ENCODE measurements around the gene MYH14. TPM values are rescaled to one million over a fixed set of nuclear protein-coding genes. Genes with fewer than 3 reads are reported as not detected.
"Not testable (repeated sequence)": the region's sequence is repeated elsewhere in the genome, so short reads cannot be mapped to it uniquely, and the experiment has no call there.

Gene MYH14
- total RNA-seq, 1 donor from 2014 or later, result 60.6 TPM

DNA sequence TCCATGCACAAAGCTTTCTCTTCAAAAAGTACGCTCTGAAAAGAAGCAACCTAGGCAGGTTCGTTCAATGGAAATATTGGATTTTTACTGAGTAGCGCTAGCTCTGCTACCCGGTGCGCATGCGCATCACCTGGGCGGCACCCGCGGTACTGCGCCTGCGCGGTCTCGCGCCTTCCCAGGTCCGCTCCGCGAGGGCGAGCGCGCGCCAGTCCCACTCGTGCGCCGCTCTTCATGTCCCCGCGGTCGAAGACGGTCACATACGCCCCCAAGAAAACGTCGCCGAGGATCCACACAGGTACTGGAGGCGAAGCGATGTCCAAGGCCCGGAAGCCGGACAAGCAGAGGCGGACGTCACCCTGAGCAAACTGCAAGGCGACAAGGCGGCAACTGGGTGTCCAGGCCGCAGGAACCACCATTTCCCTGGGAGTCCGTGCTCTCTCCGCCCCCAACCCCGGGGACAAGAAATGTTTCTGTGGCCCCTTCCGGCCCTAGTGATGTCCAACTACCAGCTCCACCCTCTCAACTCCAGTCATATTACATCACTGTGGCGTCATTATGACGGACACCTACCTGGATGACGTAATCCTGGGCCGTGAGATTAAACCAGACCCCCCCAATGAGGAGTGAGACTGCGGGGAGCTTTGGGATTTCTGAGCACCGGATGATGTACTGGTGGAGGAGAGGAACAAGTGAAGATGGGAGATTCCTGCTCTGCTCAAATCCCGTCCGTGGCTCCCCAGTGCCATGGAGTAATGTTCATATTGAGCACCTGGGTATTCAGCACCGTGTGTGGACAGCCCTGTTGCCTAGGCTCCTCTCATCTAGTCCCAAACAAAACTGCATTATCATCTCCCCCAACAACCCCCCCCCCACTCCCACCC is 130.6 kb downstream of the MYH14 start:
- peak; percentile 94 for DNase-seq

DNA sequence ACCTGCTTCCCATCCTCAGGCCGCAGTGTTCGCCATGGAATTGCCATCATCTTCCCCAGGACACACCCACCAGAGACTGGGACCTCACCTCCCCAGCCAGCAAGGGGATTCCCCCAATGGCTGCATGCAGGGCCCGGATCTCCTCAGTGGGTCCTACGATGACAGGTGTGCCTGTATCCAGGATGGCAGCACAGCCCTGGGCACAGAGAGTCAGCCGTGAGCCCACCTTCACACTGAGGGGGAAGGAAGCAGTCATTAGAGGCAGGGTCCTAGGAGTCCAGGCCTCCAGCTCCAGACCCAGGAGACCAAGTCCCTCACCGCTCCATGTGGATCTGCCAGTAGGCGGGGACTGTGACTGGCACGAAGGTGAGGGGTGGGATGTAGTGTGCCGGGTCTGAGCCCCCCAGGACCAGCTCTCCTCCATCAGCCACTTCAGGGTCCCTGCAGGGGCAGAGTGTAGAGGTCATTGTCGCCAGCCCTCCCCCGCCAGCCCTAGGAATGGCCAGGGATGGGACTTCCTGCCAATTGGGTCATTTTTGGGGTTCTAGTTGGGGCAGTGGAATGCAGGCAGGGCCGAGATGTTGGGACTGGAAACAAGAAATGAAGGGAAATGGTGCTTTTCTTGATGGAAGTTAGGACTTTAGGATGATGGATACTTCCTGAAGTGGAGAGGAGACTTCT is 131.5 kb downstream of the MYH14 start:
- no peak for DNase-seq

DNA sequence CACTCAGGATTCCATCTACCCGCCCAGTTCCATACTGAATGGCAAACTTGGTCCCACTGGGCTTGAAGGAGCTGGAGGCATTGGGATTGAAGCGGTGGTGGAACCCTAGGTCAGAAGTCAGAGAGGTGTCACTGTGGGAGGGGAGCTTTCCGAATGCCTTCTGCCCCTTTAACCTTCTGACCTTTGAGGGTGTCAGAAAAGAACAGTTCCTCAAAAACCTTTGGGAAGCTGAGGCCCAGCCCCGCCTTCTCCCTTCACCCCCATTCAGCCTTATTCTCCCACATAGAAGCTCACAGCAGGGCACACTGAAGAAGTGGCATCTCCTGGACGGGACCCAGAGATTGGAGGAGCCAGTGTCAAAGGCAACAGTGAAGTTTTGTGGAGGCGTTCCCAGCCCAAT is 133.6 kb downstream of the MYH14 start:
- not testable (repeated sequence) for DNase-seq

DNA sequence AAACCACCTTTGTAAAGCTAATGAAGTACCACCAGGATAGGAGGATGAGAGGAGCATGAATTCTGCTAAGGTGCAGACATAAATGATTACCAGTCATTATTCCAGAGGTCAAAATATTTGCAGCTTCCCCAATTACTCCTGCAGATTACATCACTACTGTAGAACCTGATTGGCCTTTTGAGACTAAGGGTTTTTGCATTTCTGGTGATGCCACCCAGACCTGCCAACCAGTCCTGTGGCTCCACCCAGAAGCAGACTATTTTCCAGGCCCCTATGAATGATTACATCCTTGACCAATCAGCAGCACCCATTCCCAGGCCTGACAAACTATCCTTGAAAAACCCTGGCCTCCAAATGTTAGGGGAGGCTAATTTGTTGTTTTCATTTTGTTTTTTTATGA is 136.9 kb downstream of the MYH14 start:
- no peak for DNase-seq

DNA sequence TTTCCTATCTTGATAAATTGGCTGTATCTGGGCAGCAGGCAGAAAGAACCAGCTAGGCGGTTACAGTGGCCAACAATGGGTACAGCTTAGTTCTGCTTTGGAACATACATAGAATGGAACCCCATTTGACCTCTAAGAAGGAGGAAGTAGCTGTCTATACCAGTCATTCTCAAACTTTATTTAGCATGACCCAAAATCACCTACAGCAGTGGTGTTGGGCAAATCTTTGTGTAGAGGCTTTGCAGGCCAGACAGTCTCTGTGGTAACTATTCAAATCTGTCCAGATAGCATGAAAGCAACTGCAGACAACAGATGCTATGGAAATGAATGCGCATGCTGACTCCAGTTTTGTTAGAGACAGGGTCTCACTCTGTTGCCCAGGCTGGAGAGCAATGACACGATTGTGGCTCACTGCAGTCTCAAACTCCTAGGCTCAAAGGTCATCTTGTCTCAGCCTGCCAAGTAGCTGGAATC is 137.7 kb downstream of the MYH14 start:
- no peak for DNase-seq

DNA sequence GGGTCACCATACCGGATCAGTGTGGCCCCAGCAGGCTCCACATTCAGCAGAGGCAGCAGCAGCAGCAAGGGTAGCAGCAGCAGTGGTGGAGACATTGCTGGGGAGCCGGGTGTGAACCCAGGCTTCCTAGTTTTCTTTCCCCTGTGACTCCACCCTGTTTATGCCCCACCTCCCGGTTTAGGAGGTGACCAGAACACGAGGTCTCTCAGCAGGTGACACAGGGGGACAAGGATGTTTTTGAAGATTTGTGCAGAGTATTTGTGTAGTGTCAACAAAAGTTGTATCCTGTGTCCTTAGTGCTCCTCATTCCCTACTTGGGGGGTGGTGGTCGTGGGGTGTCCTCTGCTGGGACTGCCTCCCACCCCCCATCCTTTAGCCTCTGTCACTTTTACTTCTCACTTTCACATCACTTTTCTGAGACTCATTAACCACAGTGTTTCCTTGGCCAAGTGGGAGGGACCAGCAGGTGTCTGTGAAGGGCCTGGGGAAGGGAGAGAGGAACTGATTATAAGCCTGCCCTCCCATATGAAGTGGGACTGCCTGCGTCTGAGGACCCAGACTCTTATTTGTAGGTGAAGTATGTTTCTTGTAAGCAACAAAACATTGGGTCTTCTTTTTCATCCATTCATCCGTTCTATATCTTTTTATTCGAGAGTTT is 141.4 kb downstream of the MYH14 start:
- no peak for DNase-seq

DNA sequence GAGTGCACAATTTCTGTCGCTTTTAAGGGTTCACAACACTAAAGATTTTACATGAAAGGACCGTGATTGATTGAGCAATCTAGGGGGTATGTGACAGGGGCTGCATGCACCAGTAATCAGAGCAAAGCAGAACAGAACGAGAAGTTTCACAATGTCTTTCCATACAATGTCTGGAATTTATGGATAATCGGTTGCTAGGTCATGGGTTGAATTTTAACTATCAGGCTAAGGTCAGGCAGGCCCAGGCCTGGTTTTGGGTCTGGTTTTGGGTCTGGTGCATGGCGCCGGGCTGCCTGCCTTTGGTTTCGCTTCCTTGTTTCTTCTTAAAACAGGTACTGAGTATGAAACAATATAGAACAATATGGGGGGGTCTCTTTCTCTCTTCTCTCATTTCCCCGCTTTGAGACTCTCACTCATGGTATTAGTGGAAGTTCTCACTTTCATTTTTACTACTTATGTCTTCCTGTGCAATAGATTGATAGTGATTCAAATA is 143.7 kb downstream of the MYH14 start:
- DNase-seq, result not testable (repeated sequence)

DNA sequence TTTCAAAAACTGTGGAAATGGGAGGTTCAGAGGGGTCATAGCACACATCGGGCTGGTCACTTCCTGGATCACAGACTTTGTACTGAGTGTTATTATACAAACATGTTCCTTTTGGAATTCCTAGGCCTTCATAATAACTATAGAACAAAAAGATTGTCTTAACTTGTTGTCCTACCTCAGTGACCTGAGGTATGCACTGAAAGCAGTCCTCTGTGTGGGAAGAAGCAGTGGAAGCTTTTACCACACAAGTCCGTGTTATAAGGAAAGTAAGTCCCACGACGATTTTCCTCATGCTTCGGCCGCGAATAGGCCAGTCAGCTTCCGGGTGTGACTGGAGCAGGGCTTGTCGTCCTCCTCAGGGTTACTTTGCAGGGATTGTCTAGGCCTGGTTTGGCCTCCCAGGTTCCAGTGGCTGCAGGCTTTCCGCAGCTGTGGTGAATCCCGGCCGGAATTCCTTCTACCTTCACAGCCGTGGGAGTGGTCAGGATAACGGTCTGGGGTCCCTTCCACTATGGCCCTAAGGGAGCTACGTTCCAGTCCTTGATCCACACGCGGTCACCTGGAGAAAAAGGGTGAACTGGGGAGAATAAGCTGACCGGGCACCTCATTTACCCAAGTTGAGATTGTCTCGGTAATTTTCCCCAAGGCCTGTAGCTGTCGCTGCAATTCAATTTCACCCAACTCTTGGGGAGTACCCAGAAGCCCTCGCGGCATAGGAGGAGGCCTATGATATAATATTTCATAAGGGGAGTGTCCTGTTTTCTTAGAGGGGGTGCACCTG is 146.0 kb downstream of the MYH14 start:
- DNase-seq, result peak; percentile 35

DNA sequence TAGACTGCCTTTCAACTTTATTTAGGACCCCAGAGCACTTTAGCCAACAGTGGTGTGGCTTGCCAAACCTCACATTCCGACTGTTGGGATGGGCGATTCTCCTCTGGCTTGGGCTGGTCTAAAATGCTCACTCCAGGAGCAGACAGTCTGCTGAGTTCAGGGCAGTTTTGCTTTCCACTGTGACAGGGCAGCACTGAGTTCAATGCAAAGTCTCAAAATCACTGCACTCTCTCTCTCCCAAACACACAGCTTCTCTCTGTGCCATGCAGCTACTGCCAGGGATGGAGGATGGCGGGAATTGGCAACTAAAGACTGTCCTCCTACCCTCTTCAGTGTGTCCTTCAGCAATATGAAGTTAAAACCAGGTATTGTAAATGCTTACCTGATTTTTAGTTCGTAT is 148.8 kb downstream of the MYH14 start:
- no peak for DNase-seq

DNA sequence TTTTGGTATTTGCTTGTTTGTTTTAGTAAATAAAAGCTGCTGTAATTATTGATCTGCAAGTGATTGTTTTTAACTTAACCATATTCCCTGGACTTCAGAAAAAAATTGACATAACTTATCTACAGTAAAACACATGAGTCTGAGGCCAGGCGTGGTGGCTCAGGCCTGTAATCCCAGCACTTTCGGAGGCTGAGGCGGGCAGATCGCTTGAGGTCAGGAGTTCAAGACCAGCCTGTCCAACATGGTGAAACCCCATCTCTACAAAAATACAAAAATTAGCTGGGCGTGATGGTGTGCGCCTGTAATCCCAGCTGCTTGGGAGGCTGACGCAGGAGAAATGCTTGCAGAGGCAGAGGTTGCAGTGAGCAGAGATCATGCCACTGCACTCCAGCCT is 150.1 kb downstream of the MYH14 start:
- not testable (repeated sequence) for DNase-seq

DNA sequence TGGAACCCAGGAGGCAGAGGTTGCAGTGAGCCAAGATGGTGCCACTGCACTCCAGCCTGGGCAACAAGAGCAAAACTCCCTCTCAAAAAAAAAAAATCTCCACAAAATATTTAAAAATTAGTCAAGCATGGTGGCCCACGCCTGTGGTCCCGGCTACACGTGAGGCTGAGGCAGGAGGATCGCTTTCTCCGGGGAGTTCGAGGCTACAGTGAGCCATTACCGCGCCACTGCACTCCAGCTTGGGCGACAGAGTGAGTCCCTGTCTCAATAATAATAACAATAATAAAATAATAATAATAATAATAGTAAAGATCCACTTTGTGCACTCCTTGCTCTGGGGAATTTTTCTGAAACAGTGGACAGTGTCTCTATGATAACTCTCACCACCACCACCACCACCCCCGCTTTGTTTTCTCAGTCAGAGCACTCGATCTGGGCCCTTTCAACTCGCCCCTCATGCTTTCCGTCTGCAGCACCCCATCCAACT is 153.3 kb downstream of the MYH14 start:
- no peak for DNase-seq

DNA sequence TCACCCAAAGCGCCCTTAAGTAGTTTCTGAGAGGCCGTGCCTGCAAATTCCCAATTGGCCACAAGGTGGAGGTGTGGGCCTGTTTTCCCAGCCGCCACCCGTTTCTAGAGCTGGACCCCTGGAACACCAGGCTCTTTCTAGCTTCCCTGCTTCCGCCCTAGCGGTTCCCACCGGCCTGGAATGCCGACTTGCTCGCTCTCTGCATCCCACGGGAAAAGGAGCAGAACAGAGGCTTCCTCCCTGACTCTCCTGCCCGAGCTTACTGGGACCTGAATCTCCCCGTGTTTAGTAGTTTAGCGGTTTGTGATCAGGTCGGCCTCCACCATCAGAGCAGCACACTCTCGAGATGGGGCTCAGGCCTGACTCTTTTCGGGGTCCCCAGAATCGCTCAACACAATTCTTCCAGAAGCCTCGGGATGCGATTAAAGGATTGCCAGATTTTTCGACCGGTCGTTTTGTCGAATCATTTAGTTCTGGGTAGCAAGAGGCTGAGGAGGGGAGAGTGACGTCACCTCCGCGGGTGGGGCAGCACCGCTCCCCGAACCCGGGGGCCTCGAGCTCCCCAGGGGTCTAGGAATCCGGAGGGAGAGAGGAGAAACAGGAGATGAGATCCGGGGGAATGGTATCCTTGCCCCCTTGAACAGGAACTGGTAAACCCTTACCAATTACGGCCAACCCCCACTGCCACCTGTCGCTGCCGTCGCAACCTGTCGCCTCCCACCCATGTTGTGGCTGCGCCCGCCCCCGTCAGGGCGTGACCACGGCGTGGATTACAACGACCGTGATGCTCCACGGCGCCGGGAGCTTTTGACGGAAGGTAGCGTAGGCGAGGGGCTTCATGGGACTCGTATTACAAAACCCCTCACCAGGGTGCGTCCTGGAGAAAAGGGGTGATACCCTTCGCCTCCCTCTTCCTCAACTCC is 154.0 kb downstream of the MYH14 start:
- DNase-seq, result peak; percentile 83

DNA sequence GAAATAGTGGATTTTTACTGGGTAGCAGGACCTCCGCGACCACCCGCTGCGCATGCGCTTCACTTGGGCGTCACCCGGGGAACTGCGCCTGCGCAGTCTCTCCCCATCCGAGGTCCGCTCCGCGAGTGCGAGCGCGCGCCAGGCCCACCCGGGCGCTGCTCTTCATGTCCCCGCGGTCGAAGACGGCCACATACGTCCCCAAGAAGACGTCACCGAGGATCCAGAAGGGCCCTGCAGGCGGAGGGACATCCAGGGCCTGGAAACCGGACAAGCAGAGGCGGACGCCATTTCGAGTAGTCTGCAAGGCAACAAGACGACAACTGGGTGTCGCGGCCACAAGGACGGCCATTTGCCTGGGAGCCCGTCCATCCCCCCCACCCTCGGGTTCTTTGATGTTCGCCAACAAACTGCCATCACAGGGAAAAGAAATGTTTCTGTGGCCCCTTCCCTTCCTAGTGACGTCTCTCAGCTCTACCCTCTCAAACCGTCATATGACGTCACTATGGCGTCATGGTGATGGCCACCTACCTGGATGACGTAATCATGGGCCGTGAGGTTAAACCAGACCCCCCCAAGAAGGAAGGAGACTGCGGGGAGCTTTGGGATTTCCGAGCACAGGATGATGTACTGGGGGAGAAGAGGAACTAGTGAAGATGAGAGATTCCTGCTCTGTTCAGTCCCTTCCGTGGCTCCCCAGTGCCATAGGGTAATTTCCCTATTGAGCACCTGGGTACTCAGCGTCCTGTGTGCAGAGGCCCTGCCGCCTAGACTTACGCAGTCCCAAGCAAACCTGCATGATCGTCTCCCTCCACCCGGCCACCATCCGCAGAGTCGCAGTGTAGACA is 155.3 kb downstream of the MYH14 start:
- DNase-seq, result peak; percentile 89

DNA sequence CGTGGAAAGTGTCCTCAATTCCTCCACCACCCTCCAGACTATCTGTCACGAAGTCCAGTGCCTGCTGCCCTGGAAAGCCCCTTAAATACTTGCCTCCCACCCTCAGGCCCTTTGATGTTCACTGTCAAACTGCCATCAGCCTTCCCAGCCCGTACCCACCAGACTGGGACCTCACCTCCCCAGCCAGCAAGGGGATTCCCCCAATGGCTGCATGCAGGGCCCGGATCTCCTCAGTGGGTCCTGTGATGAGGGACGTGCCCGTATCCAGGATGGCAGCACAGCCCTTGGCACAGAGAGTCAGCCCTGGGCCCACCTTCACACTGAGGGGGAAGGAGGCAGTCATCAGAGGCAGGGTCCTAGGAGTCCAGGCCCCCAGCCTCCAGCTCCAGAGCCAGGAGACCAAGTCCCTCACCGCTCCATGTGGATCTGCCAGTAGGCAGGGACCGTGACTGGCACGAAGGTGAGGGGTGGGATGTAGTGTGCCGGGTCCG is 156.0 kb downstream of the MYH14 start:
- DNase-seq, result no peak

Small RNA genes lying within 50 kb of the gene (small RNA-seq; reads per million reads assigned to genes)
- not detected for gene RF00017 (ENCODE audit: low replicate concordance)

Other genes with a start within 250 kb of the MYH14 start
- gene SIGLEC11, start 242.4 kb upstream of the MYH14 start, total RNA-seq, result 0.92 TPM
- 23.2 TPM for gene VRK3, start 178.2 kb upstream of the MYH14 start, total RNA-seq
- gene ZNF473, start 177.6 kb upstream of the MYH14 start, total RNA-seq, result 14.9 TPM
- not detected for gene IZUMO2, start 40.3 kb upstream of the MYH14 start, total RNA-seq
- 1.0 TPM for gene KCNC3, start 125.8 kb downstream of the MYH14 start, total RNA-seq
- gene NAPSA, start 162.0 kb downstream of the MYH14 start, total RNA-seq, result 0.51 TPM
- gene NR1H2, start 172.8 kb downstream of the MYH14 start, total RNA-seq, result 53.3 TPM
- 16.0 TPM for gene POLD1, start 180.7 kb downstream of the MYH14 start, total RNA-seq
- 0.10 TPM for gene SPIB, start 215.3 kb downstream of the MYH14 start, total RNA-seq
- 59.5 TPM for gene MYBPC2, start 229.3 kb downstream of the MYH14 start, total RNA-seq